NK-92 treated with Interleukin-12 subunit alpha and Interleukin-12 subunit beta, amount 100 ng/mL, for 24 hours (cell line): ENCODE measurements around the gene RASIP1.
A peak's percentile ranks its signal among the peaks of the same experiment; 100 is the strongest.
"Not testable (repeated sequence)": the region's sequence is repeated elsewhere in the genome, so short reads cannot be mapped to it uniquely, and the experiment has no call there.

Experiments used
- DNase-seq: peaks from one replicate; lab custom pipeline; 2025; lab: John Stamatoyannopoulos, UW

The RASIP1 gene

GRCh38 chr19:48735031-48735615 lies 5.3 kb downstream of the RASIP1 start:
- no peak for DNase-seq

- DNase-seq, result no peak
These were observed 5.8 kb downstream of the RASIP1 start for GRCh38 chr19:48734625-48735024.

- no peak for DNase-seq
These were observed 9.0 kb downstream of the RASIP1 start for GRCh38 chr19:48731452-48731851.

GRCh38 chr19:48728911-48729664 lies 11.3 kb downstream of the RASIP1 start:
- DNase-seq, result no peak

- DNase-seq, result no peak
These were observed 13.9 kb downstream of the RASIP1 start for GRCh38 chr19:48726556-48726955.

- no peak for DNase-seq
These were observed 15.3 kb downstream of the RASIP1 start for GRCh38 chr19:48724796-48725753.

- no peak for DNase-seq
These were observed 18.2 kb downstream of the RASIP1 start for GRCh38 chr19:48722196-48722708.

GRCh38 chr19:48720613-48721296 lies 19.7 kb downstream of the RASIP1 start:
- peak; percentile 96 for DNase-seq

GRCh38 chr19:48720251-48720612 lies 20.2 kb downstream of the RASIP1 start:
- no peak for DNase-seq

GRCh38 chr19:48719263-48720171 lies 20.9 kb downstream of the RASIP1 start, which contains the start of gene MAMSTR:
TSS of gene MAMSTR (minus strand) at chr19:48719725. CDS start at chr19:48719031, 694 bp downstream.
- DNase-seq, result no peak

- no peak for DNase-seq
These were observed 21.6 kb downstream of the RASIP1 start for GRCh38 chr19:48718711-48719231.

GRCh38 chr19:48718106-48718505 lies 22.3 kb downstream of the RASIP1 start:
- DNase-seq, result not testable (repeated sequence)

- no peak for DNase-seq
These were observed 23.7 kb downstream of the RASIP1 start for GRCh38 chr19:48716562-48717291.

GRCh38 chr19:48715681-48716171 lies 24.7 kb downstream of the RASIP1 start:
- no peak for DNase-seq

GRCh38 chr19:48714759-48715675 lies 25.4 kb downstream of the RASIP1 start:
- no peak for DNase-seq

GRCh38 chr19:48713864-48714755 lies 26.3 kb downstream of the RASIP1 start:
- DNase-seq, result peak; percentile 96
